Stimulated activated CD4-positive, alpha-beta T cell treated with anti-CD3 and anti-CD28 coated beads, Interleukin-12 subunit alpha, Interleukin-12 subunit beta, amount 100 ng/mL, for 48 hours (primary cell): Measurements from ENCODE around the gene CEP250.
"Not testable (repeated sequence)": the region's sequence is repeated elsewhere in the genome, so short reads cannot be mapped to it uniquely, and the experiment has no call there.

Experiments used
- DNase-seq, 3 donors: peaks; one replicate each; pipeline ENCODE4 v3.0.0-alpha.2; 2020; ENCODE audit warnings: low read depth in 2 of 3, low spot score in 1 of 3

Gene CEP250

DNA sequence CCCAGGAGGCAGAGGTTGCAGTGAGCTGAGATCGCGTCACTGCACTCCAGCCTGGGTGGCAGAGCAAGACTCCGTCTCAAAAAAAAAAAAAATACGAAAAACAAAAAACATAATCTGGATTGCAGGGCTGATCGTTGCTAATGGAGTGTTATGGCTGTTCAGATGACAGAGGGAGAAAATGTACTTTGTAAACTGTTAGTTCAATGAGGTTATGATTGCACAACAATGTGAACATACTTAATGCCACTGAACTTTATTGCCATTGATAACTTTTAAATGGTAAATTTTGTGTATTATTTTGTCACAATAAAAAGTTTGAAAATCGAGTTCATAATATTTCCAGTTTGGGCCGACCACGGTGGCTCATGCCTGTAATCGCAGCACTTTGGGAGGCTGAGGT is 63.6 kb downstream of the CEP250 start:
- DNase-seq, result no peak

DNA sequence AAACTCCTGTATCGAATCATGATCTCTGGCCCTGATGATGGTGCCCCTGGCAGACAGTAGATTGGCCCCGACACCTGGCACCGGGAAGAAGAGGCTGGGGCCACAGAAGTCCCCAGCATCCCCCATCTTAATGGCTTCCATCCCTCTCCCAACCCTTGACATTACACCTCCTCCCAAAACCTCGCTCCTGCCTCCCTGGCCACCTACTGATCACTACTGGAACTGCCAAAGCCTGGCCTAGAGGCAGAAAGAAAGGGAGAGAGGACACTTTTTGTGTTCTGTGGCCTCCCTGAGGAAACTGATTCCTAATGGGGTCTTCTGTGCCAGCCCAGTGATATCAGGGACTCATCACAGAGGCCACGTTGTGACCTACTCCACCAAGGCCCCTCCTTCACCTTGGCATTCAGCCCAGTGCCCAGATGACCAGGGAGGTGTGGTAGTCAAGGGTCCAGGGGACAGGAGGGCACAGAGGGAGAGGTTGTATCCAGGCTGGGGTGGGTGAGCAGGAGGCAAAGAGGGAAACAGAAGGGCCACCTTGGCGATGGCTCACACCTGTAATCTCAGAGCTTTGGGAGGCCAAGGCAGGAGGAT is 68.0 kb downstream of the CEP250 start:
- DNase-seq, result peak in 1 of 3 donors; percentile 27

GRCh38 chr20:35525639-35526038 is 70.2 kb downstream of the CEP250 start:
- no peak for DNase-seq

DNA sequence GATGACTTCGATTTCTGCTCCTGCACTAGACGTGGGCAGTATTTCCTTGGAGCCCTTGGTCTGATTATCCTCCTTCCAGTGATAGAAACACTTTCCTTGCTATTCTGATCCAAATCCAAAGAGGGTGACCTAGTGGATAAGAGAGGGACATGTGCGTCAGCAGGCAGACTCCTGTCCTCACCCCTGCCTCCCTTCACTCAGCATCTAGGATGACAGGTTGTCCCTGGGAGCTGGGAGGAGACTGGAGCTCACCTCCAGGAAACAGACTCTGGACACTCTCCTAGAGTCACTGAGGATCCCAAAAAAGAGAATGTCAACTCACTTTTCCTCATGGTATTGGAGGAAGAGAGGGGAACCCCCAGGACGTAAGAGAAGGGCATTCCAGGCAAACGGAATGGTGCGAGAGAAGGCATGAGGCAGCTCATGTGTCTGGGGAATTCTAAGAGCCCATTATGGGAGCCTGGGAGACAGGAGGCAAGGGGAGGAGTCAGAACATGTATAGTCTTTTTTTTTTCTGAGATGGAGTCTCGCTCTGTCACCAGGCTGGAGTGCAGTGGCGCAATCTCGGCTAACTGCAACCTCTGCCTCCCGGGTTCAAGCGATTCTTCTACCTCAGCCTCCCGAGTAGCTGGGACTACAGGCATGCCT is 71.8 kb downstream of the CEP250 start:
- no peak for DNase-seq

- DNase-seq, result no peak
Observed at GRCh38 chr20:35529552-35529951, 74.2 kb downstream of the CEP250 start, which contains the start of gene C20orf173. TSS of gene C20orf173 (minus strand) at chr20:35529652. CDS start at chr20:35529373, 279 bp downstream.

DNA sequence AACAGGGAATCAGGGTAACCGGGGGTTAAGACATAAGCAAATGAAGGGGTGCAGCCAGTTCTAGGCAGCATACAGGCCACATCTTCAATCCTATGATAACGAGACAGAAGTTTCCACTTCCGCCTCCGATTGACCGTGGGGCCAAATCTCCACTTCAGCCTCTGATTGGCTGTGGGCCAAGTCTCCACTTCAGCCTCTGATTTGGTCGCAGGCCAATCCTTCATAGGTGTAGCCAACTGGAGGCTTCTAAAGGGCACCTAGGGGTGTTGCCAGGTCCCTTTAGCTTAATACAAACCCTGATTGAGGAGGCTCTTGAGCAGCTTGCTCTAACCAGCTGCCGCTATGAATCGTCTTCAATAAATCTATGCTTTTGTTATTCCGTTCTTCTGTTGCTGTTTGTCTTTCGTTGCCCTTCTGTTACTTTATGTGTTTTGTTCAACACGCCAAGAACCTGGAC is 84.4 kb downstream of the CEP250 start:
- peak in 1 of 3 donors; percentile 7 for DNase-seq

- no peak for DNase-seq
Observed at GRCh38 chr20:35541118-35541782, 85.9 kb downstream of the CEP250 start.

- DNase-seq, result peak; percentile 95 to 97 (median 97)
Observed at GRCh38 chr20:35541783-35542662, 86.6 kb downstream of the CEP250 start, which contains the start of gene ERGIC3. TSS of gene ERGIC3 (plus strand) at chr20:35542078. CDS start at chr20:35542098, 20 bp downstream.

- no peak for DNase-seq
Observed at GRCh38 chr20:35542990-35543389, 87.6 kb downstream of the CEP250 start.

- DNase-seq, result no peak
Observed at GRCh38 chr20:35544436-35544835, 89.0 kb downstream of the CEP250 start.

GRCh38 chr20:35544941-35545340 is 89.5 kb downstream of the CEP250 start:
- not testable (repeated sequence) for DNase-seq

DNA sequence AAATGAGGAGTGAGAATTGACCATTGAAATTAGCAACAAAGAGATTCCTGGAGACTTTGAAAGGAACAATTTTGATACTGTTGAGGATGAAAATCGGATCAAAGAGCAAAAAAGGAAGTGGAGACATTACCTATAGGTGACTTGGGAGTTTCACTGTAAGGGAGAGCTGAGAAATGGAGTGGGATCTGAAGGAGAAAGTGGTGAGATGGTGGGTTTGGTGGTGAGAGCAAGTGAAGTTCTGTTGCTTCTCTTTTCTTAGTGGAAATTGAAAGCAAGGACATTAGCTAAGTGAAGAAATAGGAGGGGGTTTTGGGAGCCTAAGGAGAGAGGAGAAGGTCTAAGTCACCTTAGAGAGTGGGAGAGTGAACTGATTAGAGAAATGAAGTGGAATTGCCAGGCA is 90.7 kb downstream of the CEP250 start:
- no peak for DNase-seq

GRCh38 chr20:35547329-35547728 is 91.9 kb downstream of the CEP250 start:
- DNase-seq, result no peak

- no peak for DNase-seq
Observed at GRCh38 chr20:35551503-35551902, 96.1 kb downstream of the CEP250 start.

- no peak for DNase-seq
Observed at GRCh38 chr20:35552914-35553313, 97.5 kb downstream of the CEP250 start.

GRCh38 chr20:35555461-35555860 is 100.1 kb downstream of the CEP250 start:
- not testable (repeated sequence) for DNase-seq

DNA sequence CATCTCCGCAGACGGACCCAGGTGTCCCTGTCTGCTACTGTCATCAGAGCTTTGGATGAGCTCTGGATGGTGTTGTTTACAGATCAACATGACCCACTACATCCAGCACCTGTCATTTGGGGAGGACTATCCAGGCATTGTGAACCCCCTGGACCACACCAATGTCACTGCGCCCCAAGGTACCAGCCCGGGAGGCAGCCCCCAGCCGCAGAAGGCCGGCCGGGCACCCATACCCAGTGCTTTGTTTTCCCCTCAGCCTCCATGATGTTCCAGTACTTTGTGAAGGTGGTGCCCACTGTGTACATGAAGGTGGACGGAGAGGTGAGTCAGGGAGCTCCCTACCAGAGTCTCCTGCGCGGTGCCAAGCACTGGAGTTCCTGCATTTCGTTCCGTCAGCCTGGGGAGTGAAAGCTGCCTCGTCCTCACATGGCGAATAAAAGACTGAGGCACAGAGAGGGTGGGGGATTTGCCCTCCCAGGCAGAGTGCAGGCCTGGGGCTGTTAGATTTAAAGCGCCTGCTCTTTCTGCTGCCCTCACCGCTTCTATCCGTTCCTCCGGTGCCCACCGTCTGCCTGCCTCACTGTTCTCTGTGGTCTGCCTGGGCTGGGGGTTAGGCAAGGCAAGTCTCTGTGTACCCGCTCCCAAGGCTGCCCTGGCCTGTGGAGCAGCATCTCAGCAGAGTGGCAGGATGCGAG is 100.7 kb downstream of the CEP250 start:
- no peak for DNase-seq

- no peak for DNase-seq
Observed at GRCh38 chr20:35556871-35557270, 101.5 kb downstream of the CEP250 start.

DNA sequence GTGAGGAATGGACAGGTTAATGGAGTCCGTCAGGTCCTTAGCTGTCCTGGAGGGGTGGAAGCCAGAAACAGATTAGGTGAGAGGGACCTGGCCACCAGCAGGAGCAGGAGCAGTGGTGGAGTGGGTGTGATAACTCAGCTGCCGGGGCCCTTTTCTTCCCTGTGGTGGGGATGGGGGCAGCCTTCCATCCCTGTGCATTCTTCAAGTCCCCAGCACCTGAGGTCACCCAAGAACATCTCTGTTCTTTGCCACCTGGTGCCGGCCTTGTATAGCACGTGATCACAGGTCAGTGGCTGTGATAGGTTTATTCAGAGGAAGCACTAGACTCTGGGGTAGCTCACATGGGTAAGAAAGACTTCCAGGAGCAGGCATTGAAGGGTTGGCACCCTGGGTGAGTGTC is 103.1 kb downstream of the CEP250 start:
- DNase-seq, result no peak

GRCh38 chr20:35559042-35559693 is 103.8 kb downstream of the CEP250 start:
- DNase-seq, result no peak
